Colonic mucosa (tissue), 4 donors: Measurements from ENCODE around the gene FAM32A. TPM values are rescaled to one million over a fixed set of nuclear protein-coding genes. Genes with fewer than 3 reads are reported as not detected.

Source experiments
- DNase-seq: peaks from one replicate; pipeline ENCODE4 v3.0.0-alpha.2; 2020
- H3K27ac ChIP-seq: fragments of 200-600 bp; one replicate; pipeline ENCODE4 v1.8.0; 2021
- H3K27me3 ChIP-seq: fragments of 200-600 bp; one replicate; pipeline ENCODE4 v1.8.0; 2021
- H3K36me3 ChIP-seq: fragments of 200-600 bp; one replicate; pipeline ENCODE4 v1.8.0; 2021
- H3K4me1 ChIP-seq: fragments of 200-600 bp; one replicate; pipeline ENCODE4 v1.8.0; 2021; ENCODE audit warnings: mild to moderate bottlenecking
- H3K4me3 ChIP-seq: fragments of 200-600 bp; one replicate; pipeline ENCODE4 v1.8.0; 2021
- H3K9ac ChIP-seq, 2 donors: one replicate each; pipeline ENCODE4 v1.7.0; 2013; ENCODE audit warnings: control low read depth in 2 of 2, low read depth in 2 of 2, low read length in 2 of 2
- H3K9me3 ChIP-seq: fragments of 200-600 bp; one replicate; pipeline ENCODE4 v1.8.0; 2021
- intact Hi-C: fragments of 100-400 bp; cut with DNase I; formaldehyde crosslinking; loops from one replicate; pipeline ENCODE4 v1.14.1; 2022
- total RNA-seq, 2 donors: library from RNA; stranded (reverse); fragmentation: NEBNext Ultra II Directional in 1 of 2; extraction: Animal tissue kit (Norgen Biotek cat#: 25700) in 1 of 2; gene quantifications; one replicate each; pipeline ENCODE4 v1.2.1, GENCODE V29; 2021
- TF ChIP-seq, protein P1 (sequence below): fragments of 200-600 bp; IDR thresholded peaks from one replicate; pipeline ENCODE4 v1.8.0; 2022; ENCODE audit warnings: antibody characterized with exemption, mild to moderate bottlenecking
- donor health status: healthy.
- donor health status: DM: no; HTN: no; CAD: no.
- donor health status: DM: no; HTN: no; CAD: no.

FAM32A gene
- total RNA-seq, 2 donors from 2014 or later, result 76.9 to 78.3 TPM

- Histone ChIP-seq H3K9ac (no peak overlapping the region), H3K4me3 (no peak overlapping the region), H3K27ac (no peak overlapping the region), H3K4me1 (no peaks in the 10 kb centered on the region), H3K36me3 (no peaks in the 10 kb centered on the region), H3K9me3 (no peaks in the 10 kb centered on the region), H3K27me3 (no peaks in the 10 kb centered on the region)
- intact Hi-C loops, result no loop called here
- TF ChIP-seq, protein P1, sequence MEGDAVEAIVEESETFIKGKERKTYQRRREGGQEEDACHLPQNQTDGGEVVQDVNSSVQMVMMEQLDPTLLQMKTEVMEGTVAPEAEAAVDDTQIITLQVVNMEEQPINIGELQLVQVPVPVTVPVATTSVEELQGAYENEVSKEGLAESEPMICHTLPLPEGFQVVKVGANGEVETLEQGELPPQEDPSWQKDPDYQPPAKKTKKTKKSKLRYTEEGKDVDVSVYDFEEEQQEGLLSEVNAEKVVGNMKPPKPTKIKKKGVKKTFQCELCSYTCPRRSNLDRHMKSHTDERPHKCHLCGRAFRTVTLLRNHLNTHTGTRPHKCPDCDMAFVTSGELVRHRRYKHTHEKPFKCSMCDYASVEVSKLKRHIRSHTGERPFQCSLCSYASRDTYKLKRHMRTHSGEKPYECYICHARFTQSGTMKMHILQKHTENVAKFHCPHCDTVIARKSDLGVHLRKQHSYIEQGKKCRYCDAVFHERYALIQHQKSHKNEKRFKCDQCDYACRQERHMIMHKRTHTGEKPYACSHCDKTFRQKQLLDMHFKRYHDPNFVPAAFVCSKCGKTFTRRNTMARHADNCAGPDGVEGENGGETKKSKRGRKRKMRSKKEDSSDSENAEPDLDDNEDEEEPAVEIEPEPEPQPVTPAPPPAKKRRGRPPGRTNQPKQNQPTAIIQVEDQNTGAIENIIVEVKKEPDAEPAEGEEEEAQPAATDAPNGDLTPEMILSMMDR, result no peak
- no peak for DNase-seq
These were observed 43.1 kb upstream of the FAM32A start for GRCh38 chr19:16142032-16142580.

DNA sequence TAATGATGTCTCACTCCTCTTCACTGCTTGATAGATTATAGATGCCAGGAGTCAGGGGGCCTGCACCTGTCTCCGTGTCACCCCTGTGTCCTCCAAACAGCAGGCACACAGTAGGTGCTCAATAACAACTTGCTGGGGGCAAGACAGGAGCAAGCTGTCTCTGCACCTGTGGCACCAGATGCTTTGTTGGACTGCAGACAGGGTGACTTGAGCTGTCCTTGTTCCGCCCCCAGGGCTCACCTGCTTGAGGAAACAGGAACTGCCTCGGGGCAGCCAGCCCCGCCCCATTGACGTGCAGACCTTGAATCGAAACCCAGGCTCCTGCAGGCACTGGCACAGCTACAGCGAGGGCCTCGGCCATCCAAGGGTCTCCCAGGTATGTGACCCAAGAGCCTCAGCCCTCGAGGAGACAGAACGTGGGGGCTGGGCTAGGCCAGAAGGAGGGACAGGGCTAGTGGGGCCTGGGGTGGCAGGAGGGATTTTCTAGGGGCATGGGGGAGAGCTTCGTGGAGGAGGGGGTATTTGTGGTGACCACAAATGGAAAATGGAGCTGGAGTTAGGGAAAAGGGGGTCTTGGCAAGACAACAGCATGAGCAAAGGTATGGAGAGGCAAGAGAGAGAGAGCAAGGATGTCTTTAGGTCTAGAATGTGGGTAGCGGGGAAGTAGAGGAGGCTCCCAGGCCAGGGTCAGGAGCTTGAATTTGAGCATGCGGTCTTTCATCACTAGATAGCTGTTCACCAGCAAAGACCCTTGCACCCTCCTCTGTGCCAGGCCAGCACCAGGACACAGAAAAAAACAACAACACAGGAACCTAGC is 41.6 kb upstream of the FAM32A start, which contains the start of gene HSH2D:
TSS of gene HSH2D (plus strand) at position 287 of the 817 bp plus-strand sequence. CDS start 5,066 bp downstream, outside the sequence.
- Histone ChIP-seq H3K27ac (peak within 1 kb of the TSS; percentile 81), H3K9ac (peak within 1 kb of the TSS; percentile 75 to 88)
- TF ChIP-seq, protein P1, result no peak

DNA sequence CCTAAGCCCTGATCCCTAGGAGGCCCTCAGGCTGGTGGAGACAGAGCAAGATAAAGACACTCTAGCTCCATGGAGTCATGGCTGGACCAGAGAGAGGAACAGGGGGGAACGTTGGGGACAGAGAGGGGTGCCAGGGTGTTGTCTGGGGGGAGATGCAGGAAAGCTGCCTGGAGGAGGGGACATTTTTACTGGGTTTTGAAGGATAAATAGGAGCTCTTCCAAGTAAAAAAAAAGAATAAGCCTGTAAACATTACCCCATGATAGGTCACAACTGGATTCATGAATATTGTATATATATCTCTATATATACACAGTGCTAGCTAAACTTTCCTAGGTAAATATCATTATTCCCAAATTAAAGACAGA is 41.0 kb upstream of the FAM32A start:
- TF ChIP-seq, protein P1, result no peak

More for the DNA sequence above, 41.6 kb upstream of the FAM32A start, which contains the start of gene HSH2D:
- no peaks in the 10 kb centered on the region for H3K36me3 ChIP-seq
- intact Hi-C loops, result no loop called here
- H3K4me1 ChIP-seq, result no peaks in the 10 kb centered on the region
- H3K9me3 ChIP-seq, result no peaks in the 10 kb centered on the region
- no peaks in the 10 kb centered on the region for H3K27me3 ChIP-seq
- peak; percentile 92 for DNase-seq
- peak within 1 kb of the TSS; percentile 33 for H3K4me3 ChIP-seq

DNA sequence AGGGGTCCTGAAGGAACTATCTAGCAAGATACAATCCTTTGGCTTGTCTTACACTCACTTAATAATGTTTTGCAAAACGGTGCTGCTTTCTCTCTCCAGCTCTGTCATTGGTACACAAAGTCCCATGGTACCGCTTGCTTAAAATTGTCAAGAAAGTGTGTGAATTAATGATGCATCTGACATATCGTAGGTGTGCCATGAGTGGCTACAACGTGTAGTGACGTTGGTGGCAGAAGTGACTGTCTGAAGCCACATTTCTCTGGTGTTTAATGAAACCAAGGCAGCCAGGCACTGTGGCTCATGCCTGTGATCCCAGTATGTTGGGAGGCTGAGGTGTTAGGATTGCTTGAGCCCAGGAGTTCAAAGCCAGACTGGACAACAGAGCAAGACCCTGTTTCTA is 39.1 kb upstream of the FAM32A start:
- no peaks in the 10 kb centered on the region for H3K27me3 ChIP-seq
- no peak for DNase-seq
- no peak overlapping the region for H3K4me3 ChIP-seq
- no peaks in the 10 kb centered on the region for H3K9me3 ChIP-seq
- no peaks in the 10 kb centered on the region for H3K4me1 ChIP-seq
- intact Hi-C loops, result no loop called here
- H3K9ac ChIP-seq, result peak overlapping the region in 1 of 2 donors; percentile 40
- no peak overlapping the region for H3K27ac ChIP-seq
- H3K36me3 ChIP-seq, result no peaks in the 10 kb centered on the region
- TF ChIP-seq, protein P1, result no peak

More for the DNA sequence above, 41.0 kb upstream of the FAM32A start:
- no peaks in the 10 kb centered on the region for H3K27me3 ChIP-seq
- no peaks in the 10 kb centered on the region for H3K36me3 ChIP-seq
- H3K9me3 ChIP-seq, result no peaks in the 10 kb centered on the region
- H3K27ac ChIP-seq, result peak overlapping the region; percentile 81
- H3K4me1 ChIP-seq, result no peaks in the 10 kb centered on the region
- DNase-seq, result no peak
- peak overlapping the region; percentile 33 for H3K4me3 ChIP-seq
- intact Hi-C loops, result no loop called here
- H3K9ac ChIP-seq, result peak overlapping the region; percentile 75 to 88

DNA sequence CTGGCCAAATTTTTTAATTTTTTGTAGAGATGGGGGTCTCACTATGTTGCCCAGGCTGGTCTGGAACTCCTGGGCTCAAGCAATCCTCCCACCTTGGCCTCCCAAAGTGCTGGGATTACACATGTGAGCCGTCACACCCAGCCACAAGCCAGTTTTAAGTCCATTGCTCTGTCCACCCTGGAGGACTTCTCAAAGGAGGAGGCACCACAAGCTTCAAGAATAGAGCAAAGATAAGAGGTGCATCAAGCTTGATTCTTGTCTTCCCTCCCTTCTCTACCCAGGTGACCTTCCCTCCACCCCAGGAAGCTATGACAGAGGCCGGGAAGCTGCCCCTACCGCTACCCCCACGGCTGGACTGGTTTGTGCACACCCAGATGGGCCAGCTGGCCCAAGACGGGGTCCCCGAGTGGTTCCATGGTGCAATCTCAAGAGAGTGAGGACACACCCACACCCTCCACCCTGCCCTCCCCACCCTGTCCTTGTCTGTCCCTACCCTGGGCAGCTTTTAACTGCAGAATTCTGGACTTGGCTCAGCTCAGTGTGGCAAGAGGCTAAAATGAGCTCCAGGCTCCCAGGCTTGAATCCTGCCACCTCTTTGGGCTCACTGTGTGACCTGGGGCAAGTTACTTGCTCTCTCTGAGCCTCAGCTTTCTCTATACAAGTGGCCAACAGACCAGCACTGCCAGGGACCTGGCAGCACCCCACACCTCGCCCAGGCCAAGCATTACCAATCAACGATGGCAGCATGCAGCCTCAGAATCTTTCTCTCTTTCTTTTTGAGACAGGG is 36.6 kb upstream of the FAM32A start:
- H3K27ac ChIP-seq, result peak overlapping the region; percentile 9
- TF ChIP-seq, protein P1, result no peak

More for the DNA sequence above, 36.6 kb upstream of the FAM32A start:
- Histone ChIP-seq H3K27me3 (no peaks in the 10 kb centered on the region), H3K9ac (no peak overlapping the region), H3K36me3 (no peaks in the 10 kb centered on the region), H3K4me3 (no peak overlapping the region), H3K4me1 (no peaks in the 10 kb centered on the region), H3K9me3 (no peaks in the 10 kb centered on the region)
- no peak for DNase-seq
- intact Hi-C loops, result no loop called here
